Measurements from ENCODE around the gene NKIRAS2.

The NKIRAS2 gene

DNA sequence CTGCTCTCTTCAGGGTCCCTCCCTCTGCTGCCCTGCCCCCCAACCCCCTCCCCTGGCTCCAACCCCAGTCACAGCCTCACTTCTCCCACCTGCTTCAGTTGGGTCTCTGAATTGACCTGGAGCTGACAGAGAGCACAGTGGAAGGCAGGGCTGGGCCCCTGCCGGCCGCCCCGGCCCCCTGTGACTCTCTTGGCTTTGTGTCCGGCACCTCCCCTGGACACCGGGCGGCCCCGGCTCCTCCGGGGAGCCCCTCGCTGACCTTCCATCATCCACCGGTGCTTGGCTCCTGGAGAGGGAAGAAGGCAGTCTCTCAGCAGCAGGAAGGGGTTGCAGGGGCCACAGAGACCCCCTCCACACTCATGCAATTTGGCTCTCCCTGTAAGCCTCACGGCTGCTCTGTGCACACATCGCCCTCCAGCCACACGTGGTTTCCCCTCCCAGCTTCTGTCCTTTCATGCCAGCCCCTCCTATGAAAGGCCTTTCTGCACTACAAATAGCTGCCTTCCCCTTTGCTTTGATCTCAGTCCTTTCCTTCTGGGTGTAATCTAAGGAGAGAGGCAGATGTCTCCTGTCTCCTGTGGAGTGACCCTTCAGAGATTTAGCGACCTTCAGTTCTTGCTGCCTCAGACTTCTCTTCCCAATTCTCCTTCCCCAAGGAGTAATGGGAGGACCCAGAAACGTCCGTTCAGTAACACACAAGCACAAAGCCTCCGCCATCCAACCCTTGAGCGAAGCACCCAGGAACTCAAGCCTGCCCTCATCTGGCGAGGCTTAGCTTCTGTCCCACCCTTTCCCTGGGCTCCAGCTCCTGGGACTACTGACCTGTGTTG lies 8.3 kb downstream of the NKIRAS2 start:
- DNase-seq, result no peak

- DNase-seq, result no peak
Measured at GRCh38 chr17:42028791-42029127, 8.9 kb downstream of the NKIRAS2 start.

- DNase-seq, result no peak
Measured at GRCh38 chr17:42031584-42031983, 11.7 kb downstream of the NKIRAS2 start.

DNA sequence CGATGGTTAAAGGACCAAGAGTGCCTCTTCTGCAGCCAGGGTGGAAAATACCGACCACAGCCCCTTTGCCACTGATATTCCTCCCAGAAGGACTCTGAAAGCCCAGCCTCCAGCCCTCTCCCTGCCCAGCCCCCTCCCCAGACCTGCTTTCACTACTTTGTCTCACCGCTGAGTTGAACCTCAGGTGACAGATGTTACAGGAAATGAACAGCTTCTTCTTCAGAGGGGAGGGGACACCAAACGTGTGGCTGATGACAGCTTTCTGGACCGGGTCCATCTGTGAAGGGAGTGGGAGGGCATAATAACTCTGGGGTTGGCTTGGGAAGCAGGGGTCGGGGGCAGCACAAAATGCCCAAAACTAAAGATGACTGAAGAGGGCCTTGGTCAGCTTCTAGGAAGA lies 14.2 kb downstream of the NKIRAS2 start:
- DNase-seq, result no peak

GRCh38 chr17:42038221-42038973 lies 18.5 kb downstream of the NKIRAS2 start:
- DNase-seq, result no peak

DNA sequence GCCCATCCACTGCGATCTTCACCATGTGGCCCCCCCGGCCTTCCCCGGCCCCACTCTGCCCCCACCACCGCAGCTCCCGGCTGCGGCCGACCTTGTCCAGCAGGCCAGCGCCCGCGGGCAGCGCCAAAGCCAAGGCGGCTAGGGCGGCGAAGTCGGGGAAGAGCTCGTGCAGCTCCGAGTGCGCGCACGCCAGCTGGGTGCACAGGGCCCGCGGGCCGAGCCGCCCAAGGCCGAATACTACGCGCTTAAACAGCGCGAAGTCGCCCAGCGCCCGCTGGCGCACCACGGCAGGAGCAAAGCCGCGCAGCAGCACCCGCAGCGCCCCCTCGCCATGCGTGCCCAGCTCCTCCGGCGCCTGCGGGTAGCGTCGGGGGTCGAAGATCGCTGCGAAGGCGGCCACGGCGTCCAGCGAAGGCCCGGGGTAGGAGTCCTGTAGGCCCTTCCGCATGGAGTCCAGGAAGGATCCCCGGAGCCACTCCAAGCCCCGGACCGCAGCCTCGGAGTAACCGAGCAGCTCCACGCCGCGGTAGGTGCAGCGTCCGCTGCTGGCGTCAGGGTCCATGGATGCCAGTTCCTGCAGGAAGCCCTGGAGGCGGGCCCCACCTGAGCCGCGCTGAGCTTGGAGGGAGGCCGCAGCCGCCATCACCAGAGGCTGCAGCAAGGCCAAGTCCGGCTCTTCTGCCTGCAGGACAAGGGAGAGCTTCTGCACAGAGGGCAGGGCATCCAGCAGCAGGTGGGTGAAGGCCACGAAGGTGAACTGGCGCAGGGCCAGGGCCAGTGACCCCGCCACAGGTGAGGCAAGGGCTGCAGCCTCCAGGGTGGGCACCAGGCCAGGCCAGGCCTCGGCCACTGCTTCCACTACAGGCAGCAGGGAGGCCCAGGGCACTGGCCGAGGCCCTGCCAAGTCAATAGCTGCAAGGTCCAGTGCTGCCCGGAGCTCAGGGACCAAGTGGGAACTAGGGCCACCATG lies 20.2 kb downstream of the NKIRAS2 start:
- DNase-seq, result no peak

- no peak for DNase-seq
Measured at GRCh38 chr17:42040818-42041217, 20.9 kb downstream of the NKIRAS2 start.

- no peak for DNase-seq
Measured at GRCh38 chr17:42041619-42042018, 21.7 kb downstream of the NKIRAS2 start.

GRCh38 chr17:42042598-42043319 lies 22.9 kb downstream of the NKIRAS2 start:
- no peak for DNase-seq

DNA sequence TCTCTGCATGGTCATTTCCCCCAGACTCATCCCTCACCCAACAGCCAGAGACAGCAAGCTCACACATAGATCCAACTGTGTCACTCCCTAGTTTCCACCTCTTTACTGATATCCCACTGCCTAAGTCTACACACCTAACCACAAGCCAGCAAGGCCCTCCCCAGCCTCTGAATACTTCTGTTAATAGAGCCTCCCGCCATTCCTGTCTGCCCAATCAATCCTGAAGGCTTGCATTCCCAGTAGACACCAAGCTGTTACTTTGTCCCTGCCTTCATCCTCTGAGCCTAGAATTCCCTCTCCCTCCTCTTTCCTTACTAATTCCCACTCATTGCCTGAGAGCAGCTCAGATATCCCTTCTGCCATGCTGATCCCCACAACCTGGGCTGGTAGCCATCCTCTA lies 25.8 kb downstream of the NKIRAS2 start:
- DNase-seq, result no peak

GRCh38 chr17:42047343-42047742 lies 27.5 kb downstream of the NKIRAS2 start:
- no peak for DNase-seq

DNA sequence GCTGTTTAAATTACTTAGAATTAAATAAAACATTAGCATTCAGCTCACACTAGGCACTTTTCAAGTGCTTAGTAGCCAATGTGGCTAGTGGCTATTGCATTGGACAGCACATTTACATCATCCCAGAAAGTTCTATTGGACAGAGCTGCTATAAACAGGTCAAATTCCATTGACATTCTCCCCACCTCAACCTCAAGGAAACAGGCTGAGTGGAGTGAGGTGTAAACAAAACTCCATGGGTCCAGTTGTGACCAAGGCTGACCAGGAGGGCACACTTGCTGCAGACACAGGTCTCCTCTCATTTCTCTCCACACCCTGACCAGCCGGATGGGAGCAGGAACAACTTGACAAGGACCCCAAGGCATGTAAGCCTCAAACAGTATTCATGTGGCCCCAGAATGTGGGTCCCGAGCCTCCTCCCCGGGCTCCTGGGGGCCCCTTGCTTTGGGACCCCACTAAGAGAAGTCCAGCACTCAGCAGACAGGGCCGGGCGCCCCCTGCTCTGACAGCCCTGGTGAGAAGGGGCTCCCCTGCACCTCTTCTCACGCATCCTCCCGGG lies 30.0 kb downstream of the NKIRAS2 start:
- DNase-seq, result no peak

GRCh38 chr17:42050393-42051012 lies 30.6 kb downstream of the NKIRAS2 start, which contains the start of gene C17orf113:
Gene C17orf113 (minus strand): TSS chr17:42050601. CDS start chr17:42043376, 7,225 bp downstream.
- DNase-seq, result peak; percentile 45

DNA sequence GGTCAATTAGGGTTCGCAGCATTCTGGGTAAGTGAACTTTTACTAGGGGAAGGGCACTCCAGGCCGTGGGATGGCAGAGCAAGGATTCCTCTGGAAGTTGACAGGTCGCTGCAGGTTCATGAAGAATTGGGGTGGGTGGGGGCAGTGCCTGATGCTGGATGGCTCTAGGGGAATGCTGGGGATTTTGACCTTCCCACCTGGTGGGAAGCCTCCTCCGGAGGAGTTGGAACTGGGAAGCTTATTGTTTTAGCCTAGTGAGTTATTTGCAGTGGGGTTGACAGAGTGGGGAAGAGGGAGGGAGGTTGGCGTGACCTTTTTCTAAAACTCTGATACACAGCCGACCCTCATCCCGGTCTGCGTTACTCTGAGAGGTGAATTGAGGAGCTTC lies 31.1 kb downstream of the NKIRAS2 start:
- DNase-seq, result no peak

GRCh38 chr17:42051645-42052044 lies 31.8 kb downstream of the NKIRAS2 start:
- no peak for DNase-seq

- no peak for DNase-seq
Measured at GRCh38 chr17:42052346-42052877, 32.5 kb downstream of the NKIRAS2 start.

GRCh38 chr17:42053731-42054500 lies 34.0 kb downstream of the NKIRAS2 start:
- DNase-seq, result no peak

DNA sequence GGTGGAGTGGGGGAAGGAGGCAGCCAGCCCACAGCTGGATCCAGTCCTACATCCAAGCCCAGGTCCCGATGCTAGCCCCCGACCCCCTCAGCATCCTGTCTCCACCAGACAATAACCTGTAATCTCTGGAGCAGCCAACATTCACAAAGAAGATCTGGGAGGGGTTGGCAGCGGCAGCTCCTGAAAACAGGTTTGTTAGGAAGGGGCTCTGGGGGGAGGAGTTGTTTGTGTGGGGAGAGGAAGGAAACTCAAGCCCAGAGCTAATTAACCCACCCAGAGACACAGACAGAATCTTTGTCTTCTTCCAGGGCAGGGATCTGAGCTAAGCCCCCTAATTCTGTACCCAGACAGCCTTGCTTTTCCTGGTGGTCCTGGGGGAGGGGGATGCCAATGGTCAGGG lies 35.1 kb downstream of the NKIRAS2 start:
- no peak for DNase-seq

DNA sequence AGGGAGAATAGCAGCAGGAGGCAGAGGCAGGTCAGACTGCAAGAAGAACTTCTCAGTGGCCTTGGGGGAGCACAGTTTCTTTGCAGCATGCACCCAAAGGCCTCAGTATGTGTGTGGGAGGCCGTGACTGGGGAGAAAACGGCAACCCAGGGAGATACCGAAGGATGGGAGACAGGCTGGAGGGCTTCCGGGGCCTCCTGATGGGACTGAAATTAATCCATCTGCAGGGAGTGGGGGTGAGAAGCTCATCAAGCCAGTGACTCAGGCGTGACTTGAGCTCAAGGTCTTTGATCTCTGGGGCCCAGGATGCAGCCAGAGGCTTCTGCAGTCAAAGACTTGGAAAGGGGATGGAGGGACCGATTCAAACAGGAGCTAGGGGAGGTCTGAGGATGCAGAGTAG lies 35.6 kb downstream of the NKIRAS2 start:
- DNase-seq, result no peak

DNA sequence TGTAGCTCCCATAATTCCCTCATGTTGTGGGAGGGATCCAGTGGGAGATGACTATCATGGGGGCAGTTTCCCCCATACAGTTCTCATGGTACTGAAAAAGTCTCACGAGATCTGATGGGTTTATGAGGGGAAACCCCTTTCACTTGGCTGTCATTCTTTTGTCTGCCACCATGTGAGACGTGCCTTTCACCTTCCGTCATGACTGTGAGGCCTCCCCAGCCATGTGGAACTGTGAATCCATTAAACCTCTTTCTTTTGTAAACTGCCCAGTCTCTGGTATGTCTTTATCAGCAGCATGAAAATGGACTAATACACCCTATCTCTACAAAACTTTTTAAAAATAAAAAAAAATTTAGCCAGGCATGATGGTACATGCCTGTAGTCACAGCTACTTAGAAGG lies 36.7 kb downstream of the NKIRAS2 start:
- DNase-seq, result no peak

DNA sequence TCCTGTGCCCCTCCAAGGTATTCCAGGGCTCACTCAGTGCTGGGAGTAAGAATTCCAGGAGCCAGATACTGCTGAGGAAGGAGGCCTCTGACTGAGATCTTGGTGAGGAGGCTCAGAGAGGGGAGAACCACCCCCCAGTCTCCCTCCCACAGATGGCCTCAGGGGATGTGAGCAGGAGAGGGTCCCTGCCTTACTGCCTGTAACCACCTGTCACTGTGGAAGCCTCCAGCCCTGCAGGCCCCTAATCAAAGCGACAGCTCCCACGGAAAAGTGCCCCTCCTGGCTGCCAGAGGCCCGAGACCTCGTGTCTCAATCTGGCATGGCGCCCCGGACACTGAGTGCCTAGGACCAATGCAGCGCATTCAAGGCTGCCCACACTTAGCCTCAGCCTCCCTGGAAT lies 38.2 kb downstream of the NKIRAS2 start:
- DNase-seq, result no peak

Data from NCI-H526 treated with DMSO at 0.1 percent for 48 hours (cell line).